Measurements from ENCODE around the gene CALY. TPM values are rescaled to one million over a fixed set of nuclear protein-coding genes. Genes with fewer than 3 reads are reported as not detected.

The CALY gene
- total RNA-seq, 3 donors from 2014 or later = 1.1 to 7.5 TPM; not detected in 1

DNA sequence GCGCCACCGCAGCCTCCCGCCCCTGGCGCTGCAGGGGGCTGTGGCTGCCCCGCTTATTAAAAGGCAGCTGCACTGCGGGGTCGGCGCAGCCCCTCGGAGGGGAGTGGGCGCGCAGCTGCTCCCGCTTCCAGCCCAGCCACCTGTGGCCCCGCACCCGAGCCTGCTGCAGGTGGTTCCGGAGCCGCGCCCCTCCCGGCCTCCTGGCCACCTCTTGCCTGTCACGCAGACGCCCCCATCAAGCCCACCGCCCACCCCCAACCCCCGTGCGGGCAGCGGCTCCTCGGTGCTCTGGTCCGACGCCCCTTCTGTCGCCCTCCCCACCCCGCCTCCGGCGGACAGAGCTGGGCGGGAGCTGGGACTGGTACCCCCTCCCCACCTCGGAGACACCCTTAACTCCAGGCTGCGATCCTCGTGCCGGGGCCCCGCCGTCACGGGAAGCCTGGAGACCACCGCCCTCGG lies 549 bp downstream of the CALY start:
- Histone ChIP-seq H3K4me1 (ENCODE audit: low read depth) (peaks cover 14% of the 10 kb centered on the region), H3K36me3 (ENCODE audit: low read depth) (no peaks in the 10 kb centered on the region), H3K9me3 (no peaks in the 10 kb centered on the region), H3K4me3 (no peak overlapping the region)
- intact Hi-C loops (cut with DNase I, micrococcal nuclease) = no loop called here
- ATAC-seq = no peak
- DNase-seq = peak in 1 of 3 donors; percentile 30
- TF ChIP-seq, protein P1, sequence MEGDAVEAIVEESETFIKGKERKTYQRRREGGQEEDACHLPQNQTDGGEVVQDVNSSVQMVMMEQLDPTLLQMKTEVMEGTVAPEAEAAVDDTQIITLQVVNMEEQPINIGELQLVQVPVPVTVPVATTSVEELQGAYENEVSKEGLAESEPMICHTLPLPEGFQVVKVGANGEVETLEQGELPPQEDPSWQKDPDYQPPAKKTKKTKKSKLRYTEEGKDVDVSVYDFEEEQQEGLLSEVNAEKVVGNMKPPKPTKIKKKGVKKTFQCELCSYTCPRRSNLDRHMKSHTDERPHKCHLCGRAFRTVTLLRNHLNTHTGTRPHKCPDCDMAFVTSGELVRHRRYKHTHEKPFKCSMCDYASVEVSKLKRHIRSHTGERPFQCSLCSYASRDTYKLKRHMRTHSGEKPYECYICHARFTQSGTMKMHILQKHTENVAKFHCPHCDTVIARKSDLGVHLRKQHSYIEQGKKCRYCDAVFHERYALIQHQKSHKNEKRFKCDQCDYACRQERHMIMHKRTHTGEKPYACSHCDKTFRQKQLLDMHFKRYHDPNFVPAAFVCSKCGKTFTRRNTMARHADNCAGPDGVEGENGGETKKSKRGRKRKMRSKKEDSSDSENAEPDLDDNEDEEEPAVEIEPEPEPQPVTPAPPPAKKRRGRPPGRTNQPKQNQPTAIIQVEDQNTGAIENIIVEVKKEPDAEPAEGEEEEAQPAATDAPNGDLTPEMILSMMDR (IDR thresholded peaks at IDR 0.05) = no peak

DNA sequence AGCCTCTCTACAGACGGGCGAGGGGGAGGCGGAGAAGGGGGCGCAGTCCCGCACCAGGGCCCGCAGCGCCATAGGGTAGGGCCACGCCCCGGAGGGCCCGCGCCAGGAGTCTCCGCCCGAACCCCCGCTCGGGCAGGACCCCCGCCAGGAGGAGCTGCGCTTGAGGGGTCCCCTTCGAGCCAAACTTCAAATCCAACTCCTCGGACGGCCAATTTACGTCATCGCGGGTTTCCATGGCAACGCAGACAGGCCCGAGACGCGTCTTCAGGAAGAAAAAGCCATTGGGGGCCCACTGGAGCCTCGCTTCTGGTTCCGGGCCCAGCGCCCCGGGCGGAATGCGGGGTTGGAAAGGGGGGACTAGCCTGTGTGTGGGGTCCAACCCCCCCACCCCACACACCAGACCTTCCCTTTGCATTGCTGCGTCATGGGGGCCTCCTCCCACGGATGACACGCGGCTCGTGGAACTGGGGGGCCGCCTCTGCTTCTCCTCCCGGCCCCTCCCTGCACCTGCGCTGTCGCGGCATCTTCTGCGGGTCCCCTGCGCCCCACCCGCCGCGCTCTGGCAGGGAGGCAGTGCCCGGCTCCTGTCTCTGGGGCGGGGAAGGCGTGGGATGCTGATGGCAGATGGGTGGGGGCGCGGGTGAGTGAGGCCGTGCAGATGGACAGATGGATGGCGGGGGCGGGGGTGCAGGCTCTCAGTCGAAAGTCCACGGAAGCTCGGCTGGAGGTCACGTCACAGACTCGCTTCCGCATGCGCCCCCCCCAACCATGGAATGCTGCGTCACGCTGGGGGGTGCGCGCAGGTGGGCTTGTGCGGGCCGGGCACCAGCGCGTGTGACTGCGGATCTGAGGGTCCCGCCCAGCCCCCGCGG lies 1.2 kb downstream of the CALY start:
- Histone ChIP-seq H3K9me3 (no peaks in the 10 kb centered on the region), H3K4me3 (no peak overlapping the region), H3K36me3 (ENCODE audit: low read depth) (no peaks in the 10 kb centered on the region), H3K4me1 (ENCODE audit: low read depth) (peaks cover 14% of the 10 kb centered on the region)
- intact Hi-C loops (cut with DNase I, micrococcal nuclease) = no loop called here
- ATAC-seq = peak; percentile 51
- peak in 2 of 3 donors; percentile 62 to 64 for DNase-seq
- TF ChIP-seq, protein P1 (IDR thresholded peaks at IDR 0.05) = no peak

DNA sequence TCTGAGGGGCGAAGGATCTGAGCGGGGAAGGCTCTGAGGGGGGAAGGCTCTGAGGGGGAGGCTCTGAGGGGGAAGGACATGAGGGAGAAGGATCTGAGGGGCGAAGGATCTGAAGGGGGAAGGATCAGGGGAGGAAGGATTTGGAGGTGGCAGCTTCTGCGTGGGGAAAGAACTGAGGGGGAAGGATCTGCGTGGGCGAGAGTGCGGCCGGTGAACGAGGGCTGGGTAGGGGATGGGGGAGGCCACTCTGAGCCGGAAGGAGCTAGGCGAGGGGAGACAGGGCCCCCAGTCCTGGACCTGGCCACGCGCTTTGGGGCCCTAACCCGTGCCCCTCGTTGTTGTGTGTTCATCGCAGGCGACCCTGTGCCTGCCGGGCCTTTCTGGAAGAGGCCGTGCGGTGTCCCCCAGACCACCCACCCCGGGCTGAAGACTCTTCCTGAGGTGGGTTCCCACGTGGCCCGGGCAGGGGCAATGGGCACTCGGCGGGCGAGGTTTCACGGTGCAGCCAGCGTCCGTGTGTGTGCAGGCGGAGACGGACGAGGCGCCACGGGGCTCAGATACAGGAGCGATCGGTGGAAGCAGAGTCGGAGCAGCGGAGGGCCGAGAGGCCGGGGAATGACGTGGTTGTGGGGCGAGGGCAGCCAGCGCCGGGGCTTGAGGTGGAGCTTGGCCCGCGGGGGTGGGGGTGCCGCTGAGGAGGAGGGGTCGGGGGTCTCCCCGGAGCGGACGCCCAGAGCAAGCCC lies 2.0 kb downstream of the CALY start:
- Histone ChIP-seq H3K36me3 (ENCODE audit: low read depth) (no peaks in the 10 kb centered on the region), H3K4me1 (ENCODE audit: low read depth) (peaks cover 18% of the 10 kb centered on the region), H3K9me3 (no peaks in the 10 kb centered on the region), H3K4me3 (no peak overlapping the region)
- intact Hi-C loops (cut with DNase I, micrococcal nuclease) = no loop called here
- peak; percentile 39 for ATAC-seq
- TF ChIP-seq, protein P1 (IDR thresholded peaks at IDR 0.05) = no peak
- DNase-seq = no peak

DNA sequence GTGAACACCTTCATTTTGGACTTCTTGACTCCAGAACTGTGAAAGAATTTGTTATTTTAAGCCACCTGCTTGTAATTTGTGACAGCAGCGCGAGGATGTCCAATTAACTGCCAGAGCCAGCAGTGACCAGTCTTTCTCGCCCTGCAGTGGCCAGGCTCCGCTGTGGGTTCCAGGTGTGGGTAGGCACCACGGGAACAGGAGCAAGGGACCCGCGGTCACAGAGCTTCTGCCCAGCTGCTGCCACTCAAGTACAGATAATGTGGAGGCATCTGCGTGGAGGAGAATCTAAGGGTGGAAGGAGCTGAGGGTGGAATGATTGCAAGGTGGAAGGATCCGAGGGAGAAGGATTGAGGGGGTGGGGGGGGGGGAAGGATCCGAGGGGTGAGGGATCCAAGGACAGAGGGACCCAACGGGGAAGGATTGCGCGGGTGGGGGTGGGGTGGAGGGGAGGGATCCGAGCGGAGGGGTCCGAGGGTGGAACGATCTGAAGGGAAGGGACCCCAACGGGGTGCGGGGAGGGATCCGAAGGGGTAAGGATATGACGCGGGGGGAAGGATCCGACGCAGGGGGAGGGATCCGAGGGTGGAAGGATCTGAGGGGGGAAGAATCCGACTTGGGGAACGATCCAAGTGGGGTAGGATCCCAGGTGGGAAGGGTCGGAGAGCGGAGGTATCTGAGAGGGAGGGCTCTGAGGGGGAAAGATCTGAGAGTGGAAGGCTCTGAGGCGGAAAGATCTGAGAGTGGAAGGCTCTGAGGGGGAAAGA lies 3.6 kb downstream of the CALY start:
- no peak for ATAC-seq
- DNase-seq = no peak
- no peaks in the 10 kb centered on the region for H3K9me3 ChIP-seq
- TF ChIP-seq, protein P1 (IDR thresholded peaks at IDR 0.05) = no peak
- H3K4me3 ChIP-seq = no peak overlapping the region
- peaks cover 19% of the 10 kb centered on the region for H3K4me1 ChIP-seq (ENCODE audit: low read depth)
- H3K36me3 ChIP-seq (ENCODE audit: low read depth) = no peaks in the 10 kb centered on the region
- intact Hi-C loops (cut with DNase I, micrococcal nuclease) = no loop called here

DNA sequence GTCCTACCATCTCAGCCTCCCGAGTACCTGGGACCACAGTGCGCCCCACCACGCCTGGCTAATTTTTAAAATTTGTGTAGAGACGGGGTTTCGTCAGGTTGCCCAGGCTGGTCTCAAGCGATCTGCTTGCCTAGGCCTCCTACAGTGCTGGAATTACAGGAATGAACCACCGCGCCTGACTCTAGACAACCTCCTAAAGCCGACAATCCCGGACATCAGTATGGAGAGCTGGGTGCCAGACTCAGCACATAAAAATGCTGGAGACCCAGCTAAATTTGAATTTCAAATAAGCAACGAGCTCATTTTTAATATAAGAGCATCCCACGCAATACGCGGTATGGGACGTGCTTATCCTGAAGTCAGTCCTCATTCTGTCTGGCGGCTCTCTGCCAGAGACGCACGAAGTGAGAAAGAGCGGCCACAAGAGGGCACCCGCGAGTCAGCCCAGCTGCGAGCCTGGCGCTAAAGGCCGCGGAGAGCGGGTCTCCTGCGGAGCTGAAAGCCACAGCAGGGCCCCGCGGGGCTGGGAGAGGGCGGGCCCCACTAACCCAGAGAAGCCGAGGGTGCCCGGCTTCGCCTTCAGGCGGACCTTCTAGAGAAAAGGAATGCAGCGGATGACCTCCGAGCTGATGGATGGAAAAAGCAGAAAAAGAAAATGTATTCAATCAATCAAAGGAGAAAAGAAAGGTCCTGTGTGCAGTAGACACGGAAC lies 7.0 kb downstream of the CALY start:
- TF ChIP-seq, protein P1 (IDR thresholded peaks at IDR 0.05) = peak; percentile 92
- Histone ChIP-seq H3K4me3 (no peak overlapping the region), H3K9me3 (no peaks in the 10 kb centered on the region), H3K36me3 (ENCODE audit: low read depth) (no peaks in the 10 kb centered on the region), H3K4me1 (ENCODE audit: low read depth) (peaks cover 19% of the 10 kb centered on the region)
- intact Hi-C loops (cut with DNase I, micrococcal nuclease) = no loop called here
- ATAC-seq = peak; percentile 93
- DNase-seq = peak; percentile 80 to 92 (median 90)

Measured in mucosa of descending colon (tissue), 3 donors.